CD4-positive, alpha-beta T cell treated with Interleukin-21 for 1 hour (primary cell): ENCODE measurements around the gene NOCT.
A peak's percentile ranks its signal among the peaks of the same experiment; 100 is the strongest.
"Not testable (repeated sequence)": the region's sequence is repeated elsewhere in the genome, so short reads cannot be mapped to it uniquely, and the experiment has no call there.

Source experiments
- DNase-seq: peaks from one replicate; pipeline ENCODE4 v3.0.0-alpha.2; 2020

NOCT gene

GRCh38 chr4:139011225-139011950 lies 4.2 kb upstream of the NOCT start:
- DNase-seq, result no peak

- peak; percentile 23 for DNase-seq
Measured at GRCh38 chr4:139014371-139015268, 961 bp upstream of the NOCT start.

GRCh38 chr4:139015948-139016471 lies 429 bp downstream of the NOCT start:
- DNase-seq, result peak; percentile 45

GRCh38 chr4:139017861-139018260 lies 2.3 kb downstream of the NOCT start:
- no peak for DNase-seq

GRCh38 chr4:139018501-139018900 lies 2.9 kb downstream of the NOCT start:
- no peak for DNase-seq

GRCh38 chr4:139018971-139019758 lies 3.6 kb downstream of the NOCT start:
- DNase-seq, result no peak

- no peak for DNase-seq
Measured at GRCh38 chr4:139020384-139020783, 4.8 kb downstream of the NOCT start.

GRCh38 chr4:139021071-139021470 lies 5.5 kb downstream of the NOCT start:
- DNase-seq, result not testable (repeated sequence)

GRCh38 chr4:139022835-139023234 lies 7.3 kb downstream of the NOCT start:
- no peak for DNase-seq

GRCh38 chr4:139024686-139025085 lies 9.1 kb downstream of the NOCT start:
- no peak for DNase-seq

- no peak for DNase-seq
Measured at GRCh38 chr4:139025841-139026240, 10.3 kb downstream of the NOCT start.

- DNase-seq, result no peak
Measured at GRCh38 chr4:139027776-139028175, 12.2 kb downstream of the NOCT start.

GRCh38 chr4:139028191-139028661 lies 12.6 kb downstream of the NOCT start:
- no peak for DNase-seq

GRCh38 chr4:139029866-139030363 lies 14.3 kb downstream of the NOCT start:
- not testable (repeated sequence) for DNase-seq

- DNase-seq, result peak; percentile 84
Measured at GRCh38 chr4:139030614-139031235, 15.1 kb downstream of the NOCT start.

GRCh38 chr4:139035650-139036049 lies 20.1 kb downstream of the NOCT start:
- DNase-seq, result no peak

- no peak for DNase-seq
Measured at GRCh38 chr4:139036885-139037284, 21.3 kb downstream of the NOCT start.

- no peak for DNase-seq
Measured at GRCh38 chr4:139038874-139039443, 23.4 kb downstream of the NOCT start.

GRCh38 chr4:139042981-139043460 lies 27.4 kb downstream of the NOCT start:
- no peak for DNase-seq

- DNase-seq, result no peak
Measured at GRCh38 chr4:139044291-139044690, 28.7 kb downstream of the NOCT start.

GRCh38 chr4:139048026-139048425 lies 32.4 kb downstream of the NOCT start:
- no peak for DNase-seq

GRCh38 chr4:139050446-139050845 lies 34.9 kb downstream of the NOCT start:
- DNase-seq, result no peak
